Lung microvascular endothelial cell (primary cell): ENCODE results near the gene HLA-DMA. TPM values are rescaled to one million over a fixed set of nuclear protein-coding genes. Genes with fewer than 3 reads are reported as not detected.
"Not testable (repeated sequence)": the region's sequence is repeated elsewhere in the genome, so short reads cannot be mapped to it uniquely, and the experiment has no call there.

Experiments used
- DNase-seq, 2 donors: peaks; one replicate each; pipeline versions ENCODE4 v3.0.0 to v3.0.0-alpha.2; 2010; ENCODE audit warnings: low read depth in 2 of 2
- total RNA-seq: library from RNA; depleted of rRNA; stranded (reverse); fragments of >200 nt; gene quantifications from 2 replicates; pipeline ENCODE4 v1.2.1, GENCODE V29; 2014

HLA-DMA gene
- total RNA-seq, 1 donor from 2014 or later, result 0.20 TPM

- DNase-seq, result peak in 1 of 2 donors; percentile 28
Observed at GRCh38 chr6:32954986-32955802, 2.3 kb upstream of the HLA-DMA start.

GRCh38 chr6:32954267-32954666, 1.4 kb upstream of the HLA-DMA start:
- DNase-seq, result no peak

GRCh38 chr6:32953775-32954174, 878 bp upstream of the HLA-DMA start:
- DNase-seq, result no peak

GRCh38 chr6:32950449-32950848, 2.4 kb downstream of the HLA-DMA start:
- DNase-seq, result no peak

- no peak for DNase-seq
Observed at GRCh38 chr6:32950010-32950409, 2.9 kb downstream of the HLA-DMA start.

GRCh38 chr6:32949113-32949512, 3.8 kb downstream of the HLA-DMA start:
- peak in 1 of 2 donors; percentile 22 for DNase-seq

GRCh38 chr6:32947552-32948465, 5.1 kb downstream of the HLA-DMA start:
- DNase-seq, result peak; percentile 54 to 63

- no peak for DNase-seq
Observed at GRCh38 chr6:32946893-32947292, 6.0 kb downstream of the HLA-DMA start.

GRCh38 chr6:32945953-32946352, 6.9 kb downstream of the HLA-DMA start:
- DNase-seq, result no peak

- DNase-seq, result no peak
Observed at GRCh38 chr6:32945108-32945760, 7.7 kb downstream of the HLA-DMA start.

- no peak for DNase-seq
Observed at GRCh38 chr6:32943864-32944649, 8.8 kb downstream of the HLA-DMA start.

- DNase-seq, result not testable (repeated sequence)
Observed at GRCh38 chr6:32942555-32943123, 10.3 kb downstream of the HLA-DMA start.

GRCh38 chr6:32941214-32941768, 11.6 kb downstream of the HLA-DMA start:
- peak in 1 of 2 donors; percentile 27 for DNase-seq

GRCh38 chr6:32940656-32941213, 12.2 kb downstream of the HLA-DMA start, which contains the start of gene HLA-DMB:
TSS of gene HLA-DMB (minus strand) at chr6:32941028. CDS start at chr6:32940807, 221 bp downstream.
- peak; percentile 78 to 83 for DNase-seq

GRCh38 chr6:32938494-32938893, 14.4 kb downstream of the HLA-DMA start:
- no peak for DNase-seq

GRCh38 chr6:32937230-32937633, 15.7 kb downstream of the HLA-DMA start:
- no peak for DNase-seq

- DNase-seq, result no peak
Observed at GRCh38 chr6:32936239-32937152, 16.4 kb downstream of the HLA-DMA start.

- no peak for DNase-seq
Observed at GRCh38 chr6:32935551-32936238, 17.2 kb downstream of the HLA-DMA start.
